A549 (cell line): Measurements from ENCODE around the gene GINM1.

ENCODE experiments used
- NFE2L2 ChIP-seq: fragments of 150-350 bp; conservative IDR thresholded peaks from 2 replicates; pipeline ENCODE4 v1.6.1; 2014; ENCODE audit warnings: low read length
- TF ChIP-seq, protein P1 (sequence below): fragments of 150-350 bp; IDR thresholded peaks from 2 replicates; pipeline ENCODE4 v1.6.1; 2014; ENCODE audit warnings: low read depth, mild to moderate bottlenecking, low read length
- TF ChIP-seq, protein P2 (sequence below): fragments of >200 bp; sonication (Bioruptor Twin); formaldehyde crosslinking; IDR thresholded peaks from 3 replicates; pipeline ENCODE4 v1.5.1; 2016
- TF ChIP-seq, protein P3 (sequence below): IDR thresholded peaks from 2 replicates; pipeline ENCODE4 v1.6.1; 2012

DNA sequence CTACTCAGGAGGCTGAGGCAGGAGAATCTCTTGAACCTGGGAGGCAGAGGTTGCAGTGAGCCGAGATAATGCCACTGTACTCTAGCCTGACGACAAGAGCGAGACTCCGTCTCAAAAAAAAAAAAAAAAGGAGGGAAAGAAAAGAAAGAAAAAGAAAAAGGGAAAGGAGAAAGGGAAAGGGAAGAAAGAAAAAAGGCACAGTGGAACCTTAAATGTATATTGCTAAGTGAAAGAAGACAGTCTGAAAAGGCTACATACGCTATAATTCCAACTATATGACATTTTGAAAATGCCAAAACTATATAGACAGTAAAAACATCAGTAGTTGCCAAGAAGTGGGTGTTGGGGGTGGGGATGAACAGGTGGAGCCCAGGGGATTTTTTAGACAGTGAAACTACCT, 36.5 kb upstream of the GINM1 start:
- TF ChIP-seq, protein P1, sequence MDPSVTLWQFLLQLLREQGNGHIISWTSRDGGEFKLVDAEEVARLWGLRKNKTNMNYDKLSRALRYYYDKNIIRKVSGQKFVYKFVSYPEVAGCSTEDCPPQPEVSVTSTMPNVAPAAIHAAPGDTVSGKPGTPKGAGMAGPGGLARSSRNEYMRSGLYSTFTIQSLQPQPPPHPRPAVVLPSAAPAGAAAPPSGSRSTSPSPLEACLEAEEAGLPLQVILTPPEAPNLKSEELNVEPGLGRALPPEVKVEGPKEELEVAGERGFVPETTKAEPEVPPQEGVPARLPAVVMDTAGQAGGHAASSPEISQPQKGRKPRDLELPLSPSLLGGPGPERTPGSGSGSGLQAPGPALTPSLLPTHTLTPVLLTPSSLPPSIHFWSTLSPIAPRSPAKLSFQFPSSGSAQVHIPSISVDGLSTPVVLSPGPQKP, result no peak
- TF ChIP-seq NFE2L2, result no peak
- TF ChIP-seq, protein P2, sequence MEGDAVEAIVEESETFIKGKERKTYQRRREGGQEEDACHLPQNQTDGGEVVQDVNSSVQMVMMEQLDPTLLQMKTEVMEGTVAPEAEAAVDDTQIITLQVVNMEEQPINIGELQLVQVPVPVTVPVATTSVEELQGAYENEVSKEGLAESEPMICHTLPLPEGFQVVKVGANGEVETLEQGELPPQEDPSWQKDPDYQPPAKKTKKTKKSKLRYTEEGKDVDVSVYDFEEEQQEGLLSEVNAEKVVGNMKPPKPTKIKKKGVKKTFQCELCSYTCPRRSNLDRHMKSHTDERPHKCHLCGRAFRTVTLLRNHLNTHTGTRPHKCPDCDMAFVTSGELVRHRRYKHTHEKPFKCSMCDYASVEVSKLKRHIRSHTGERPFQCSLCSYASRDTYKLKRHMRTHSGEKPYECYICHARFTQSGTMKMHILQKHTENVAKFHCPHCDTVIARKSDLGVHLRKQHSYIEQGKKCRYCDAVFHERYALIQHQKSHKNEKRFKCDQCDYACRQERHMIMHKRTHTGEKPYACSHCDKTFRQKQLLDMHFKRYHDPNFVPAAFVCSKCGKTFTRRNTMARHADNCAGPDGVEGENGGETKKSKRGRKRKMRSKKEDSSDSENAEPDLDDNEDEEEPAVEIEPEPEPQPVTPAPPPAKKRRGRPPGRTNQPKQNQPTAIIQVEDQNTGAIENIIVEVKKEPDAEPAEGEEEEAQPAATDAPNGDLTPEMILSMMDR, result no peak
- TF ChIP-seq, protein P3, sequence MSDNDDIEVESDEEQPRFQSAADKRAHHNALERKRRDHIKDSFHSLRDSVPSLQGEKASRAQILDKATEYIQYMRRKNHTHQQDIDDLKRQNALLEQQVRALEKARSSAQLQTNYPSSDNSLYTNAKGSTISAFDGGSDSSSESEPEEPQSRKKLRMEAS, result no peak
